Prostate gland (tissue), 2 donors: Measurements from ENCODE around the gene LRRC8E.

Experiments
- CTCF ChIP-seq, 4 experiments: fragments of 200-600 bp in 2 of 4; fragments of 450-650 bp in 2 of 4; sonication (generic) in 2 of 4; IDR thresholded peaks; 1 replicate in 3 of 4; 2 replicates in 1 of 4; pipeline ENCODE4 v1.5.1; 2016 to 2019; ENCODE audit warnings: antibody characterized with exemption in 4 of 4, mild to moderate bottlenecking in 2 of 4, moderate library complexity in 2 of 4
- POLR2AphosphoS5 ChIP-seq: sonication (generic); formaldehyde crosslinking; IDR thresholded peaks from one replicate; pipeline ENCODE4 v1.6.1; 2017; ENCODE audit warnings: antibody characterized with exemption

- no peak for TF ChIP-seq POLR2AphosphoS5
- TF ChIP-seq CTCF (IDR thresholded peaks at IDR 0.05), result no peak
These were observed 15.8 kb upstream of the LRRC8E start for GRCh38 chr19:7872306-7873204.
